BLaER1 treated with 17β-estradiol and CSF1 and Interleukin-3, amounts not matched to agents 10 nM and 100 nM (cell line): Measurements from ENCODE around the gene CHST9.

Source experiments
- H3K27ac ChIP-seq, 11 experiments: shearing (Covaris generic); formaldehyde crosslinking; 2 replicates each; pipeline ENCODE4 v1.8.1; 2022
- H3K27me3 ChIP-seq, 11 experiments: shearing (Covaris generic); formaldehyde crosslinking; 2 replicates each; pipeline ENCODE4 v1.8.1; 2022
- H3K36me3 ChIP-seq, 11 experiments: shearing (Covaris generic); formaldehyde crosslinking; 2 replicates each; pipeline ENCODE4 v1.8.1; 2022
- H3K4me1 ChIP-seq, 10 experiments: shearing (Covaris generic); formaldehyde crosslinking; 2 replicates each; pipeline ENCODE4 v1.8.1; 2022
- H3K4me2 ChIP-seq, 11 experiments: shearing (Covaris generic); formaldehyde crosslinking; 2 replicates each; pipeline ENCODE4 v1.8.1; 2022
- H3K4me3 ChIP-seq, 10 experiments: shearing (Covaris generic); formaldehyde crosslinking; 2 replicates each; pipeline ENCODE4 v1.8.1; 2022
- H3K9ac ChIP-seq, 11 experiments: shearing (Covaris generic); formaldehyde crosslinking; 2 replicates each; pipeline ENCODE4 v1.8.1; 2022
- H3K9me3 ChIP-seq, 11 experiments: shearing (Covaris generic); formaldehyde crosslinking; replicated peaks in 1 of 11; 2 replicates each; pipeline ENCODE4 v1.8.1; 2022
- H4K20me1 ChIP-seq, 11 experiments: shearing (Covaris generic); formaldehyde crosslinking; 2 replicates each; pipeline ENCODE4 v1.8.1; 2022
- Cebpa-rat ChIP-seq, 11 experiments: shearing (Covaris generic); IDR thresholded peaks; 2 replicates each; pipeline ENCODE4 v1.8.1; 2022

The CHST9 gene

GRCh38 chr18:27073404-27073830, 111.7 kb downstream of the CHST9 start:
- no peak for TF ChIP-seq Cebpa-rat (IDR thresholded peaks at IDR 0.05)
- Histone ChIP-seq H3K36me3 (no peaks in the 10 kb centered on the region), H4K20me1 (no peaks in the 10 kb centered on the region), H3K27ac (no peak overlapping the region), H3K4me2 (no peak overlapping the region), H3K27me3 (no peaks in the 10 kb centered on the region), H3K4me1 (no peaks in the 10 kb centered on the region; a peak in 2 of 20 replicates), H3K9ac (no peak overlapping the region), H3K9me3 (no peaks in the 10 kb centered on the region), H3K4me3 (no peak overlapping the region)

GRCh38 chr18:27064673-27065072, 120.4 kb downstream of the CHST9 start:
- no peak for TF ChIP-seq Cebpa-rat (IDR thresholded peaks at IDR 0.05)

GRCh38 chr18:27062802-27063201, 122.3 kb downstream of the CHST9 start:
- no peaks in the 10 kb centered on the region for H3K4me1 ChIP-seq
- H3K4me2 ChIP-seq, result no peak overlapping the region
- no peaks in the 10 kb centered on the region for H4K20me1 ChIP-seq
- H3K9ac ChIP-seq, result no peak overlapping the region
- no peaks in the 10 kb centered on the region for H3K36me3 ChIP-seq
- TF ChIP-seq Cebpa-rat (IDR thresholded peaks at IDR 0.05), result no peak
- H3K4me3 ChIP-seq, result no peak overlapping the region
- H3K27ac ChIP-seq, result no peak overlapping the region
- H3K27me3 ChIP-seq, result no peaks in the 10 kb centered on the region
- H3K9me3 ChIP-seq, result no peaks in the 10 kb centered on the region

More at GRCh38 chr18:27064673-27065072, 120.4 kb downstream of the CHST9 start:
- Histone ChIP-seq H3K27me3 (no peaks in the 10 kb centered on the region), H4K20me1 (no peaks in the 10 kb centered on the region), H3K4me3 (no peak overlapping the region), H3K36me3 (no peaks in the 10 kb centered on the region), H3K9ac (no peak overlapping the region), H3K4me2 (no peak overlapping the region), H3K4me1 (no peaks in the 10 kb centered on the region), H3K27ac (no peak overlapping the region), H3K9me3 (no peaks in the 10 kb centered on the region)

- Histone ChIP-seq H3K4me1 (no peaks in the 10 kb centered on the region), H3K4me2 (no peak overlapping the region), H3K9me3 (no peaks in the 10 kb centered on the region), H3K27me3 (no peaks in the 10 kb centered on the region), H3K4me3 (no peak overlapping the region), H3K27ac (no peak overlapping the region), H3K9ac (no peak overlapping the region), H3K36me3 (no peaks in the 10 kb centered on the region), H4K20me1 (no peaks in the 10 kb centered on the region)
- no peak for TF ChIP-seq Cebpa-rat (IDR thresholded peaks at IDR 0.05)
These were observed 123.5 kb downstream of the CHST9 start for GRCh38 chr18:27061488-27062095.

GRCh38 chr18:27057519-27058234, 127.4 kb downstream of the CHST9 start:
- Histone ChIP-seq H4K20me1 (no peaks in the 10 kb centered on the region), H3K9ac (no peak overlapping the region)

GRCh38 chr18:27054926-27055325, 130.2 kb downstream of the CHST9 start:
- H3K9ac ChIP-seq, result no peak overlapping the region
- H3K4me1 ChIP-seq, result no peaks in the 10 kb centered on the region
- TF ChIP-seq Cebpa-rat (IDR thresholded peaks at IDR 0.05), result no peak
- no peaks in the 10 kb centered on the region; a peak in 1 of 22 replicates for H3K9me3 ChIP-seq
- H3K4me3 ChIP-seq, result no peak overlapping the region
- H4K20me1 ChIP-seq, result no peaks in the 10 kb centered on the region
- no peak overlapping the region for H3K27ac ChIP-seq
- no peaks in the 10 kb centered on the region for H3K27me3 ChIP-seq
- H3K36me3 ChIP-seq, result no peaks in the 10 kb centered on the region
- no peak overlapping the region for H3K4me2 ChIP-seq

More at GRCh38 chr18:27057519-27058234, 127.4 kb downstream of the CHST9 start:
- Histone ChIP-seq H3K4me2 (no peak overlapping the region), H3K9me3 (no peaks in the 10 kb centered on the region), H3K27me3 (no peaks in the 10 kb centered on the region), H3K27ac (no peak overlapping the region), H3K4me1 (no peaks in the 10 kb centered on the region), H3K4me3 (no peak overlapping the region), H3K36me3 (no peaks in the 10 kb centered on the region)
- TF ChIP-seq Cebpa-rat (IDR thresholded peaks at IDR 0.05), result no peak; a peak in 1 of 22 replicates

- Histone ChIP-seq H4K20me1 (no peaks in the 10 kb centered on the region), H3K4me2 (no peak overlapping the region), H3K4me3 (no peak overlapping the region), H3K36me3 (no peaks in the 10 kb centered on the region), H3K27ac (no peak overlapping the region), H3K9me3 (no peaks in the 10 kb centered on the region; a peak in 1 of 22 replicates), H3K27me3 (no peaks in the 10 kb centered on the region), H3K9ac (no peak overlapping the region), H3K4me1 (no peaks in the 10 kb centered on the region)
- TF ChIP-seq Cebpa-rat (IDR thresholded peaks at IDR 0.05), result no peak
These were observed 135.1 kb downstream of the CHST9 start for GRCh38 chr18:27049969-27050368.

- Histone ChIP-seq H3K27me3 (no peaks in the 10 kb centered on the region), H3K27ac (no peak overlapping the region)
- TF ChIP-seq Cebpa-rat (IDR thresholded peaks at IDR 0.05), result no peak
These were observed 139.8 kb downstream of the CHST9 start for GRCh38 chr18:27045342-27045741.

GRCh38 chr18:27042177-27042576, 142.9 kb downstream of the CHST9 start:
- Histone ChIP-seq H3K27me3 (no peaks in the 10 kb centered on the region), H3K9me3 (no peaks in the 10 kb centered on the region), H3K36me3 (no peaks in the 10 kb centered on the region), H3K9ac (no peak overlapping the region), H3K4me3 (no peak overlapping the region), H3K27ac (no peak overlapping the region), H3K4me2 (no peak overlapping the region), H3K4me1 (no peaks in the 10 kb centered on the region), H4K20me1 (no peaks in the 10 kb centered on the region)
- TF ChIP-seq Cebpa-rat (IDR thresholded peaks at IDR 0.05), result no peak

More at GRCh38 chr18:27045342-27045741, 139.8 kb downstream of the CHST9 start:
- Histone ChIP-seq H3K4me2 (no peak overlapping the region), H3K4me1 (no peaks in the 10 kb centered on the region), H4K20me1 (no peaks in the 10 kb centered on the region), H3K4me3 (no peak overlapping the region), H3K9ac (no peak overlapping the region), H3K9me3 (no peaks in the 10 kb centered on the region), H3K36me3 (no peaks in the 10 kb centered on the region)

- Histone ChIP-seq H3K36me3 (no peaks in the 10 kb centered on the region), H3K4me1 (no peaks in the 10 kb centered on the region), H4K20me1 (no peaks in the 10 kb centered on the region), H3K9me3 (no peaks in the 10 kb centered on the region), H3K27me3 (no peaks in the 10 kb centered on the region), H3K9ac (no peak overlapping the region), H3K4me2 (no peak overlapping the region), H3K4me3 (no peak overlapping the region), H3K27ac (no peak overlapping the region)
- no peak for TF ChIP-seq Cebpa-rat (IDR thresholded peaks at IDR 0.05)
These were observed 144.3 kb downstream of the CHST9 start for GRCh38 chr18:27040796-27041195.
